Psoas muscle (tissue), 8 donors: ENCODE results near the gene GALNT9. TPM values are rescaled to one million over a fixed set of nuclear protein-coding genes. Genes with fewer than 3 reads are reported as not detected.

Experiments used
- ATAC-seq, 4 donors: fragments of 200-7000 bp; cut with Tn5 transposase; one replicate each; pipeline ENCODE4 v1.9.1; 2020; ENCODE audit warnings: moderate library complexity in 3 of 4, mild to moderate bottlenecking in 2 of 4
- DNase-seq, 2 donors: peaks; one replicate each; pipeline ENCODE4 v3.0.0-alpha.2; 2020
- H3K27ac ChIP-seq: fragments of 200-600 bp; one replicate; pipeline ENCODE4 v1.8.0; 2022
- H3K27me3 ChIP-seq, 3 donors: fragments of 200-600 bp in 1 of 3; one replicate each; pipeline versions ENCODE4 v1.6.1 to v1.8.0; 2013 to 2022; ENCODE audit warnings: low read length in 2 of 3, mild to moderate bottlenecking in 2 of 3, moderate library complexity in 1 of 3; ENCODE audit not compliant: insufficient read depth in 3 of 3
- H3K36me3 ChIP-seq, 2 donors: fragments of 200-600 bp in 1 of 2; one replicate each; pipeline versions ENCODE4 v1.6.1 to v1.8.0; 2013 to 2022; ENCODE audit warnings: low read depth in 1 of 2, mild to moderate bottlenecking in 1 of 2, moderate library complexity in 1 of 2; ENCODE audit not compliant: insufficient read depth in 1 of 2
- H3K4me1 ChIP-seq: fragments of 200-600 bp; one replicate; pipeline ENCODE4 v1.8.0; 2022
- H3K4me3 ChIP-seq: fragments of 200-600 bp; one replicate; pipeline ENCODE4 v1.8.0; 2022; ENCODE audit warnings: mild to moderate bottlenecking
- H3K9me3 ChIP-seq: fragments of 200-600 bp; one replicate; pipeline ENCODE4 v1.8.0; 2022
- WGBS, 3 donors: extraction: QIAGEN DNeasy Blood & Tissue Kit; methylation state at CpG; one replicate each; pipeline versions ENCODE4 v1.1.6 to v1.1.7; 2013; 5-methylcytosine and 5-hydroxymethylcytosine counted together
- intact Hi-C, 2 donors: fragments of 100-400 bp; cut with DNase I; formaldehyde crosslinking; loops; one replicate each; pipeline versions ENCODE4 v1.11.0 to v1.14.2; 2022
- polyA plus RNA-seq, 3 donors: library from polyadenylated mRNA; stranded (reverse); fragments of 200-250 nt; gene quantifications; one replicate each; pipeline ENCODE4 v1.2.3, GENCODE V29; 2013
- total RNA-seq, 4 donors: library from RNA; stranded (reverse); fragmentation: NEBNext Ultra II Directional in 2 of 4; extraction: Animal tissue kit (Norgen Biotek cat#: 25700) in 2 of 4; gene quantifications; one replicate each; pipeline versions ENCODE4 v1.2.1 to v1.2.4, GENCODE V29; 2021 to 2023
- TF ChIP-seq, protein P1 (sequence below): fragments of 200-600 bp; IDR thresholded peaks from one replicate; pipeline ENCODE4 v1.8.0; 2022; ENCODE audit warnings: antibody characterized with exemption
- donor health status: healthy with polysubstance abuse.
- donor health status: DM: no; HTN: no; CAD: no; lungs with moderate emphysema.
- donor health status: Bipolar disorder and iron deficiency.
- donor health status: healthy.
- donor health status: DM: yes; HTN: yes; CAD: no.
- donor health status: DM: no; HTN: no; CAD: no.
- donor health status: DM: no; HTN: no; CAD: no.
- donor health status: DM: yes; HTN: yes; CAD: no.

The GALNT9 gene
- total and polyA plus RNA-seq, 7 donors, result 0.01 to 0.21 (median 0.08) TPM; not detected in 4

DNA sequence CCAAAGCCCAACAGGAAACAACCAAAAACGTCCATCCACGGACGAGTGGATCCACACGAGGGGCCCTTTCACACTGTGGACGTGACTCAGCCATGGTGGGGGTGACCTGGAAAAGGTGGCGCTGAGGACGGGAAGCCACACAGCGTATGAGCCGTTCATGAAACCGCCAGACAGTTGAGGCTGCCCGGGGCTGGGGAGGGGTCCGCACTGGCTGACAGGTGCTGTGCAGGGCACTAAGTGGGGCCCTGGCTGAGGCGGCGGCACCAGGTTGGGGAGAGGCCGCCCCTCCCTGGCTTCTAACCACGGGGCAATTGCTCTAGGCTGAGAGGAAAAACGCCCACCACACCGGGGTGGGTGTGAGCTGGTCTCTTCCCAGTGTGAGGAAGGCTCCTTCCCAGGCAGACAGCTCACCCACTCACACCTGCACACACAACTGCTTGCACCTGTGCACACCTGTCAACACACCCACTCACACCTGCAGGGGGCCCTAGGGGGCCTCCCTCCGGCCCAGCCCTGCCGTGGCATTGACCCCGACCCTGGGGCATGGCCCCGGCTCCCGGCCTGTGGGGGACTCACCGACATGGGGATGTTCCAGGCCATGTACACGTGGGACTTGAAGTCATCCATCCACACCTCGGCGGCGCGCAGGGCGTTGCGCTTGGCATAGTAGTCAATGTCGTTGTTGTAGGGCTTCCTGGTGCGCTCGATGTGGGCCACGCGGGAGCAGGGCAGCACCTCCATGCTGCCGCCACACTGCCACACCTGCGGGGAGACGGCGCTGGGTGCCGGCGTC, 126.3 kb downstream of the GALNT9 start:
- ATAC-seq (no peak), DNase-seq (no peak)
- Histone ChIP-seq H3K36me3 (no peaks in the 10 kb centered on the region), H3K27me3 (peaks cover 0 to 83% (median 36%) of the 10 kb centered on the region in 3 donors), H3K27ac (no peak overlapping the region), H3K4me1 (no peaks in the 10 kb centered on the region), H3K9me3 (no peaks in the 10 kb centered on the region), H3K4me3 (no peak overlapping the region)
- 82 to 85% (median 84%) methylated on average over 40 to 42 of the region's 42 CpGs for WGBS, 3 donors
- TF ChIP-seq, protein P1, sequence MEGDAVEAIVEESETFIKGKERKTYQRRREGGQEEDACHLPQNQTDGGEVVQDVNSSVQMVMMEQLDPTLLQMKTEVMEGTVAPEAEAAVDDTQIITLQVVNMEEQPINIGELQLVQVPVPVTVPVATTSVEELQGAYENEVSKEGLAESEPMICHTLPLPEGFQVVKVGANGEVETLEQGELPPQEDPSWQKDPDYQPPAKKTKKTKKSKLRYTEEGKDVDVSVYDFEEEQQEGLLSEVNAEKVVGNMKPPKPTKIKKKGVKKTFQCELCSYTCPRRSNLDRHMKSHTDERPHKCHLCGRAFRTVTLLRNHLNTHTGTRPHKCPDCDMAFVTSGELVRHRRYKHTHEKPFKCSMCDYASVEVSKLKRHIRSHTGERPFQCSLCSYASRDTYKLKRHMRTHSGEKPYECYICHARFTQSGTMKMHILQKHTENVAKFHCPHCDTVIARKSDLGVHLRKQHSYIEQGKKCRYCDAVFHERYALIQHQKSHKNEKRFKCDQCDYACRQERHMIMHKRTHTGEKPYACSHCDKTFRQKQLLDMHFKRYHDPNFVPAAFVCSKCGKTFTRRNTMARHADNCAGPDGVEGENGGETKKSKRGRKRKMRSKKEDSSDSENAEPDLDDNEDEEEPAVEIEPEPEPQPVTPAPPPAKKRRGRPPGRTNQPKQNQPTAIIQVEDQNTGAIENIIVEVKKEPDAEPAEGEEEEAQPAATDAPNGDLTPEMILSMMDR, result no peak
- intact Hi-C loops, result no loop called here

DNA sequence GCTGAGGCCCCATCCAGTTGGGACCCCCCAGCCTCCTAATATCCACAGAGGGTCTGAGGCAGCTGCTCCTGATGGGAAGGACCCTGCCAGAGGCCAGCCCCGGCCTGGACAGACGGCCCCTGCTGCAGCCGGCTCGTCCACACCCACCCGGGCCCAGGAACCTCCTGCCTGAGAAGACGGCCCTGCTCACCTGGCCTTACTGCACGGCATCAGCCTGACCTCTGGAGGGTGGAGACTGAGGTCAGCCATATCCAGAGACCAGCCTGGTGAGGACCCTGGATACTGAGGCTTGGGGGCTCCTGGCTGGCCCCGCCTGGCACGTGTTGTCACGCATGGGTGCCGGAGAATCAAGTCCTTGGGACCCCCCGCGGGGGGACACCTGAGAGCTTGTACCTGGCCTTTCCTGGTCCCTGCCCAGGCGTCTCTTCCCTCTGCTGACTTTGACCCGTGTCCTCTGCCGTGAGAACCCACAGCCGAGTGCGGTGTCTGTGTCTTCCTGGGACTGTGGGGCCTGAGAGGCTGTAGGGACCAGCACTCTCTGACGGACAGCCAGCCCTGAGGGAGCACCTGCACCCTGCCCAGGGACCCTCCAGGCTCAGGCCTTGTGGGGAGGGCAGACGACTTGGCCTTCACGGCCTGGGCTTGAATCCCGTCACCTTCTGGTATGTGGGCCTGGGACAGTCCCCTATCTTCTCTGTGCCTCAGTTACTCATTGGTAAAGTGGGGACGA, 127.8 kb downstream of the GALNT9 start:
- 85 to 89% (median 86%) methylated on average over 22 to 23 of the region's 23 CpGs for WGBS, 3 donors
- Histone ChIP-seq H3K4me3 (no peak overlapping the region), H3K36me3 (no peaks in the 10 kb centered on the region), H3K4me1 (no peaks in the 10 kb centered on the region), H3K27ac (no peak overlapping the region), H3K9me3 (no peaks in the 10 kb centered on the region), H3K27me3 (peaks cover 0 to 70% (median 33%) of the 10 kb centered on the region in 3 donors)
- TF ChIP-seq, protein P1, result no peak
- DNase-seq (no peak), ATAC-seq (no peak)
- intact Hi-C loops, result no loop called here

DNA sequence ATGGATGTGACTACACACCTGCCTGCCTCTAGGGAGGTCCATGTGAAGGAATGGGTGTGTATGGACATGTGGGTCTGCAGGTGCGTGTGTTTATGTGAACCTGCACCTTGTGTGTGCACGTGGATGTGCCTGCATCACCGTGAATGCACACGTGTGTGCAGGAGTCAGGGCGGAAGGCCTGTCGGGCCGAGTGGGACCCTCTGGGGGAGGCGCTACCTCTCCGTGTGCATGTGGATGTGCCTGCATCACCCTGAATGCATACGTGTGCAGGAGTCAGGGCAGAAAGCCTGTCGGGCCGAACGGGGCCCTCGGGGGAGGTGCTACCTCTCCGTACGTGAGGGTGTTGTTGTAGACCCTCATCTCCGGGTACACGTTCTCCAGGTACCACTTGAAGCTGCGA, 128.6 kb downstream of the GALNT9 start:
- 86 to 87% (median 87%) methylated on average over 19 of the region's 19 CpGs for WGBS, 3 donors
- H3K27me3 ChIP-seq, result peaks cover 0 to 65% (median 30%) of the 10 kb centered on the region in 3 donors
- intact Hi-C loops, result no loop called here

DNA sequence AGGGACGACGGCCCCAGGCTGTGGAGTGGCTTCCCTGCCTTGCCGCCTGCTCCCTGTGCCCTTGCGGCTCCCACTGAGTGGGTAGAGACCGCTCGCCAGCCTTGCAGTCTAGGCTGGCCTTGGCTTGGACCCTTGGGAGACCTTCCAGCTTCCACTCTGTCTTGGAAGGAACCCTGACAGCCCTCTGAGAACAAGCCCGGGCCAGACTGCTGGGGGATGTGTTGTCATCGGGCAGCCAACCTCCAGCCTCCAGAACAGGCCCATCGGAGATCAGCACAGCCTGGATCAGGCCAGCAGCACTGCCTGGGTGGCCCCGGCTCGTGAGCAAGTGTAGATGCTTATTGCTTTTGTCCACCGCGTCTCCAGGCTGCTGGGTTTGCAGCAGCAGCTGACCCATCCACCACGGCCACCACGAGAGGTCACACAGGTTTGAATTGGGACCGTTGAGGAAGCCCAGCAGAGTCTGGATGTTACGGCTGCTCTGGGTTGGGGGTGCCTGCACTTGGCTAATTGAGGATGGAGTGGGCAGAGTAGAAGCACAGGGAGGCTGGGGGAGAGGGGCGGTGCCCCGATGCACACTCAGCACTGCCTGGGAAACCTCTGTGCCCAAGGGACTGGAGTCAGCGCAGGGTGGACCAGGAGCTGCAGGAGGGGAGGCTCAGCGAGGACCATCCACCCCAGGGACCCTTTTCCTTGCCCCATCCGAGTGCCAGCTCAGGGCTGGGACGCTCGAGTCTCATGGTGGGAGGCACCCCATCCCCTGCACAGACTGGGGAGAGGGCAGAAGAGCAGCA, 129.7 kb downstream of the GALNT9 start:
- no peak overlapping the region for H3K4me3 ChIP-seq
- H3K36me3 ChIP-seq, result no peaks in the 10 kb centered on the region
- DNase-seq, result no peak
- no peaks in the 10 kb centered on the region for H3K9me3 ChIP-seq
- H3K27me3 ChIP-seq, result peaks cover 0 to 55% (median 20%) of the 10 kb centered on the region in 3 donors
- TF ChIP-seq, protein P1, result no peak
- H3K4me1 ChIP-seq, result no peaks in the 10 kb centered on the region
- 56 to 64% (median 61%) methylated on average over 22 to 24 of the region's 24 CpGs for WGBS, 3 donors
- intact Hi-C loops, result no loop called here
- H3K27ac ChIP-seq, result no peak overlapping the region
- ATAC-seq, result no peak

More for the DNA sequence above, 128.6 kb downstream of the GALNT9 start:
- Histone ChIP-seq H3K9me3 (no peaks in the 10 kb centered on the region), H3K27ac (no peak overlapping the region), H3K36me3 (no peaks in the 10 kb centered on the region), H3K4me3 (no peak overlapping the region), H3K4me1 (no peaks in the 10 kb centered on the region)
- DNase-seq (no peak), ATAC-seq (no peak)
- TF ChIP-seq, protein P1, result no peak
